ENCODE data around the gene MOB3A. TPM values are rescaled to one million over a fixed set of nuclear protein-coding genes. Genes with fewer than 3 reads are reported as not detected.

MOB3A gene
- total and polyA plus RNA-seq, 9 of the 15 experiments (the other 6 are each of a cell fraction or from before 2014, with no cell fraction given), result 1.1 to 24.1 (median 6.0) TPM

DNA sequence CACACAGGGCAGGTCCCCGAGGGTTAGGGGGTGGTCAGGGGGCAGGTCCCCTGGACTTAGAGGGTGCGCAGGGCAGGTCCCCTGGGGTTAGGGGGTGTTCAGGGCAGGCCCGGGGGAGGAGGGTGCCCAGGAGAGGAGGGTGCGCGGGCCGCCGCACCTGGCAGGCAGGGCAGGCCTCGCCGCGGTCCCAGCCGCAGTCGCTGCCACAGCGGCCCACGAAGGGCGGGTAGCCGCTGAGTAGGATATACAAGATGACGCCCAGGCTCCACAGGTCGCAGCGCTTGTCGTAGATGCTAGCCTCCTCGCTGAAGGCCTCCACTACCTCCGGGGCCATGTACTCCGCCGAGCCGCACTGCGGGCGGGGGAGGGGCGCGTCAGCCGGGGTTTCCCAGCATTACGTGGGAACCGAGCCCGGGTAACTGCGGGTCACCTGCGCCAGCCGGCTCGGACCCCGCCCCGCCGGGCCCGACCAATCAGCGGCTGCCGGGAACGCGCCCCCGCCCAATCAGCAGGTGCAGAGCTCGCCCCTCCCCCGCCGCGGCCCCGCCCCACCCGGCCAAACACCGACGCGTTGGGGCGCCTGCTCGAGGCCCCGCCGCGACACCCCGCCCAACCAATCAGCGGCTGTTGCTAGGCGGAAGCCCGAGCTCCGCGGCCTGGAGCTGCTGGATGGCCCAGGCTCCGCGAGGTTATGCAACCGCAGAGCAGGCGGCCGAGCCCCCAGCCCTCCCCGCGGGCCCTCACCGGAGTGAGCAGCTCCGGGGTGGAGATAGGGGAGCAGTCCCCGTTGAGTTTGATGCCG, 54.2 kb downstream of the MOB3A start (continued):
- TF ChIP-seq, protein P1, sequence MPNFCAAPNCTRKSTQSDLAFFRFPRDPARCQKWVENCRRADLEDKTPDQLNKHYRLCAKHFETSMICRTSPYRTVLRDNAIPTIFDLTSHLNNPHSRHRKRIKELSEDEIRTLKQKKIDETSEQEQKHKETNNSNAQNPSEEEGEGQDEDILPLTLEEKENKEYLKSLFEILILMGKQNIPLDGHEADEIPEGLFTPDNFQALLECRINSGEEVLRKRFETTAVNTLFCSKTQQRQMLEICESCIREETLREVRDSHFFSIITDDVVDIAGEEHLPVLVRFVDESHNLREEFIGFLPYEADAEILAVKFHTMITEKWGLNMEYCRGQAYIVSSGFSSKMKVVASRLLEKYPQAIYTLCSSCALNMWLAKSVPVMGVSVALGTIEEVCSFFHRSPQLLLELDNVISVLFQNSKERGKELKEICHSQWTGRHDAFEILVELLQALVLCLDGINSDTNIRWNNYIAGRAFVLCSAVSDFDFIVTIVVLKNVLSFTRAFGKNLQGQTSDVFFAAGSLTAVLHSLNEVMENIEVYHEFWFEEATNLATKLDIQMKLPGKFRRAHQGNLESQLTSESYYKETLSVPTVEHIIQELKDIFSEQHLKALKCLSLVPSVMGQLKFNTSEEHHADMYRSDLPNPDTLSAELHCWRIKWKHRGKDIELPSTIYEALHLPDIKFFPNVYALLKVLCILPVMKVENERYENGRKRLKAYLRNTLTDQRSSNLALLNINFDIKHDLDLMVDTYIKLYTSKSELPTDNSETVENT (CRISPR knock-in tag; IDR thresholded peaks at IDR 0.05), result no peak
- TF ChIP-seq CHCHD3 (CRISPR knock-in tag; IDR thresholded peaks at IDR 0.05) (no peak), SREBF2 (CRISPR knock-in tag; IDR thresholded peaks at IDR 0.05) (no peak), HDAC6 (IDR thresholded peaks at IDR 0.05; ENCODE audit: low read depth, low read length) (no peak), NCOA1 (IDR thresholded peaks at IDR 0.05; ENCODE audit: low read depth) (no peak)
- TF ChIP-seq, protein P2, sequence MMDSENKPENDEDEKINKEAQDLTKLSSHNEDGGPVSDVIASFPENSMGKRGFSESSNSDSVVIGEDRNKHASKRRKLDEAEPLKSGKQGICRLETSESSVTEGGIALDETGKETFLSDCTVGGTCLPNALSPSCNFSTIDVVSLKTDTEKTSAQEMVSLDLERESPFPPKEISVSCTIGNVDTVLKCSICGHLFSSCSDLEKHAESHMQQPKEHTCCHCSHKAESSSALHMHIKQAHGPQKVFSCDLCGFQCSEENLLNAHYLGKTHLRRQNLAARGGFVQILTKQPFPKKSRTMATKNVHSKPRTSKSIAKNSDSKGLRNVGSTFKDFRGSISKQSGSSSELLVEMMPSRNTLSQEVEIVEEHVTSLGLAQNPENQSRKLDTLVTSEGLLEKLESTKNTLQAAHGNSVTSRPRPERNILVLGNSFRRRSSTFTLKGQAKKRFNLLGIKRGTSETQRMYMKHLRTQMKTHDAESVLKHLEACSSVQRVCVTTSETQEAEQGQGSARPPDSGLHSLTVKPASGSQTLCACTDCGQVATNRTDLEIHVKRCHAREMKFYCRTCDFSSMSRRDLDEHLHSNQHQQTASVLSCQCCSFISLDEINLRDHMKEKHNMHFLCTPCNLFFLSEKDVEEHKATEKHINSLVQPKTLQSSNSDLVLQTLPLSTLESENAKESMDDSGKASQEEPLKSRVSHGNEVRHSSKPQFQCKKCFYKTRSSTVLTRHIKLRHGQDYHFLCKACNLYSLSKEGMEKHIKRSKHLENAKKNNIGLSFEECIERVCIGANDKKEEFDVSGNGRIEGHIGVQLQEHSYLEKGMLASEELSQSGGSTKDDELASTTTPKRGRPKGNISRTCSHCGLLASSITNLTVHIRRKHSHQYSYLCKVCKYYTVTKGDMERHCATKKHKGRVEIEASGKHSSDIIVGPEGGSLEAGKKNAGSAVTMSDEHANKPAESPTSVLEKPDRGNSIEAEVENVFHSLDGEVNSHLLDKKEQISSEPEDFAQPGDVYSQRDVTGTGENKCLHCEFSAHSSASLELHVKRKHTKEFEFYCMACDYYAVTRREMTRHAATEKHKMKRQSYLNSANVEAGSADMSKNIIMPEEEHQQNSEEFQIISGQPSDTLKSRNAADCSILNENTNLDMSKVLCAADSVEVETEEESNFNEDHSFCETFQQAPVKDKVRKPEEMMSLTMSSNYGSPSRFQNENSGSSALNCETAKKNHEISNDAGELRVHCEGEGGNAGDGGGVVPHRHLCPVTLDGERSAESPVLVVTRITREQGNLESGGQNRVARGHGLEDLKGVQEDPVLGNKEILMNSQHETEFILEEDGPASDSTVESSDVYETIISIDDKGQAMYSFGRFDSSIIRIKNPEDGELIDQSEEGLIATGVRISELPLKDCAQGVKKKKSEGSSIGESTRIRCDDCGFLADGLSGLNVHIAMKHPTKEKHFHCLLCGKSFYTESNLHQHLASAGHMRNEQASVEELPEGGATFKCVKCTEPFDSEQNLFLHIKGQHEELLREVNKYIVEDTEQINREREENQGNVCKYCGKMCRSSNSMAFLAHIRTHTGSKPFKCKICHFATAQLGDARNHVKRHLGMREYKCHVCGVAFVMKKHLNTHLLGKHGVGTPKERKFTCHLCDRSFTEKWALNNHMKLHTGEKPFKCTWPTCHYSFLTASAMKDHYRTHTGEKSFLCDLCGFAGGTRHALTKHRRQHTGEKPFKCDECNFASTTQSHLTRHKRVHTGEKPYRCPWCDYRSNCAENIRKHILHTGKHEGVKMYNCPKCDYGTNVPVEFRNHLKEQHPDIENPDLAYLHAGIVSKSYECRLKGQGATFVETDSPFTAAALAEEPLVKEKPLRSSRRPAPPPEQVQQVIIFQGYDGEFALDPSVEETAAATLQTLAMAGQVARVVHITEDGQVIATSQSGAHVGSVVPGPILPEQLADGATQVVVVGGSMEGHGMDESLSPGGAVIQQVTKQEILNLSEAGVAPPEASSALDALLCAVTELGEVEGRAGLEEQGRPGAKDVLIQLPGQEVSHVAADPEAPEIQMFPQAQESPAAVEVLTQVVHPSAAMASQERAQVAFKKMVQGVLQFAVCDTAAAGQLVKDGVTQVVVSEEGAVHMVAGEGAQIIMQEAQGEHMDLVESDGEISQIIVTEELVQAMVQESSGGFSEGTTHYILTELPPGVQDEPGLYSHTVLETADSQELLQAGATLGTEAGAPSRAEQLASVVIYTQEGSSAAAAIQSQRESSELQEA (IDR thresholded peaks at IDR 0.05; ENCODE audit: low read depth), result no peak
- TF ChIP-seq, protein P3, sequence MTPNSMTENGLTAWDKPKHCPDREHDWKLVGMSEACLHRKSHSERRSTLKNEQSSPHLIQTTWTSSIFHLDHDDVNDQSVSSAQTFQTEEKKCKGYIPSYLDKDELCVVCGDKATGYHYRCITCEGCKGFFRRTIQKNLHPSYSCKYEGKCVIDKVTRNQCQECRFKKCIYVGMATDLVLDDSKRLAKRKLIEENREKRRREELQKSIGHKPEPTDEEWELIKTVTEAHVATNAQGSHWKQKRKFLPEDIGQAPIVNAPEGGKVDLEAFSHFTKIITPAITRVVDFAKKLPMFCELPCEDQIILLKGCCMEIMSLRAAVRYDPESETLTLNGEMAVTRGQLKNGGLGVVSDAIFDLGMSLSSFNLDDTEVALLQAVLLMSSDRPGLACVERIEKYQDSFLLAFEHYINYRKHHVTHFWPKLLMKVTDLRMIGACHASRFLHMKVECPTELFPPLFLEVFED (CRISPR knock-in tag; conservative IDR thresholded peaks at IDR 0.05), result no peak
- TF ChIP-seq, protein P4, sequence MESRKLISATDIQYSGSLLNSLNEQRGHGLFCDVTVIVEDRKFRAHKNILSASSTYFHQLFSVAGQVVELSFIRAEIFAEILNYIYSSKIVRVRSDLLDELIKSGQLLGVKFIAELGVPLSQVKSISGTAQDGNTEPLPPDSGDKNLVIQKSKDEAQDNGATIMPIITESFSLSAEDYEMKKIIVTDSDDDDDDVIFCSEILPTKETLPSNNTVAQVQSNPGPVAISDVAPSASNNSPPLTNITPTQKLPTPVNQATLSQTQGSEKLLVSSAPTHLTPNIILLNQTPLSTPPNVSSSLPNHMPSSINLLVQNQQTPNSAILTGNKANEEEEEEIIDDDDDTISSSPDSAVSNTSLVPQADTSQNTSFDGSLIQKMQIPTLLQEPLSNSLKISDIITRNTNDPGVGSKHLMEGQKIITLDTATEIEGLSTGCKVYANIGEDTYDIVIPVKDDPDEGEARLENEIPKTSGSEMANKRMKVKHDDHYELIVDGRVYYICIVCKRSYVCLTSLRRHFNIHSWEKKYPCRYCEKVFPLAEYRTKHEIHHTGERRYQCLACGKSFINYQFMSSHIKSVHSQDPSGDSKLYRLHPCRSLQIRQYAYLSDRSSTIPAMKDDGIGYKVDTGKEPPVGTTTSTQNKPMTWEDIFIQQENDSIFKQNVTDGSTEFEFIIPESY (CRISPR knock-in tag; IDR thresholded peaks at IDR 0.05), result peak; percentile 91
- TF ChIP-seq, protein P5, sequence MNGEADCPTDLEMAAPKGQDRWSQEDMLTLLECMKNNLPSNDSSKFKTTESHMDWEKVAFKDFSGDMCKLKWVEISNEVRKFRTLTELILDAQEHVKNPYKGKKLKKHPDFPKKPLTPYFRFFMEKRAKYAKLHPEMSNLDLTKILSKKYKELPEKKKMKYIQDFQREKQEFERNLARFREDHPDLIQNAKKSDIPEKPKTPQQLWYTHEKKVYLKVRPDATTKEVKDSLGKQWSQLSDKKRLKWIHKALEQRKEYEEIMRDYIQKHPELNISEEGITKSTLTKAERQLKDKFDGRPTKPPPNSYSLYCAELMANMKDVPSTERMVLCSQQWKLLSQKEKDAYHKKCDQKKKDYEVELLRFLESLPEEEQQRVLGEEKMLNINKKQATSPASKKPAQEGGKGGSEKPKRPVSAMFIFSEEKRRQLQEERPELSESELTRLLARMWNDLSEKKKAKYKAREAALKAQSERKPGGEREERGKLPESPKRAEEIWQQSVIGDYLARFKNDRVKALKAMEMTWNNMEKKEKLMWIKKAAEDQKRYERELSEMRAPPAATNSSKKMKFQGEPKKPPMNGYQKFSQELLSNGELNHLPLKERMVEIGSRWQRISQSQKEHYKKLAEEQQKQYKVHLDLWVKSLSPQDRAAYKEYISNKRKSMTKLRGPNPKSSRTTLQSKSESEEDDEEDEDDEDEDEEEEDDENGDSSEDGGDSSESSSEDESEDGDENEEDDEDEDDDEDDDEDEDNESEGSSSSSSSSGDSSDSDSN (IDR thresholded peaks at IDR 0.05; ENCODE audit: borderline replicate concordance in 1 of 2, low read depth in 2 of 2, low read length in 2 of 2), result peak; percentile 73 to 89; a peak in 2 of 4 replicates

Data from K562 (cell line).